Measurements from ENCODE around the gene C1QTNF7.

DNA sequence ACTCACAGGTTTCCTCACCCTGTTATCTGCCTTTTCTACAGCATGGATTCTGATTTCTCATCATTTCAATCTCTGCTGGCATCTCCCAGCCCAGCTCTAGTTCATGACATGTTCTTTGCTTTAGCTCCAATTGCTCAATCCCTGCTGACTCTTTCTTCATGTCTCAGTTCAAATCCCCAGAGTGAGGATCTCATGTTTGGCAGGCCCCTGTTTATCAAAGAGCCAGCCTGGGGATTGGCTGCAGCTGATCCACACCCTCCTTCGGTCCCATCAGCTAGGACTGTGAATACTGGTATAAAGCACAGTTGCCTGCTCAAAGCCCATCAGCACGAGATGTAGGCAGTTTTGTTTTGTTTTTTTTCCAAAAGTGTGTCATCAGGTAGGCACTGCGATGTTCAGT, 27.5 kb downstream of the C1QTNF7 start:
- TF ChIP-seq EP300 (IDR thresholded peaks at IDR 0.05), result no peak
- TF ChIP-seq, protein P1, sequence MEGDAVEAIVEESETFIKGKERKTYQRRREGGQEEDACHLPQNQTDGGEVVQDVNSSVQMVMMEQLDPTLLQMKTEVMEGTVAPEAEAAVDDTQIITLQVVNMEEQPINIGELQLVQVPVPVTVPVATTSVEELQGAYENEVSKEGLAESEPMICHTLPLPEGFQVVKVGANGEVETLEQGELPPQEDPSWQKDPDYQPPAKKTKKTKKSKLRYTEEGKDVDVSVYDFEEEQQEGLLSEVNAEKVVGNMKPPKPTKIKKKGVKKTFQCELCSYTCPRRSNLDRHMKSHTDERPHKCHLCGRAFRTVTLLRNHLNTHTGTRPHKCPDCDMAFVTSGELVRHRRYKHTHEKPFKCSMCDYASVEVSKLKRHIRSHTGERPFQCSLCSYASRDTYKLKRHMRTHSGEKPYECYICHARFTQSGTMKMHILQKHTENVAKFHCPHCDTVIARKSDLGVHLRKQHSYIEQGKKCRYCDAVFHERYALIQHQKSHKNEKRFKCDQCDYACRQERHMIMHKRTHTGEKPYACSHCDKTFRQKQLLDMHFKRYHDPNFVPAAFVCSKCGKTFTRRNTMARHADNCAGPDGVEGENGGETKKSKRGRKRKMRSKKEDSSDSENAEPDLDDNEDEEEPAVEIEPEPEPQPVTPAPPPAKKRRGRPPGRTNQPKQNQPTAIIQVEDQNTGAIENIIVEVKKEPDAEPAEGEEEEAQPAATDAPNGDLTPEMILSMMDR (IDR thresholded peaks at IDR 0.05), result no peak
- TF ChIP-seq POLR2A (IDR thresholded peaks at IDR 0.05), result no peak

All from ovary (tissue), 3 donors.